ENCODE measurements around the gene TEDC1. TPM values are rescaled to one million over a fixed set of nuclear protein-coding genes. Genes with fewer than 3 reads are reported as not detected.

Gene TEDC1
- total RNA-seq, 1 donor from 2014 or later: 9.3 TPM

DNA sequence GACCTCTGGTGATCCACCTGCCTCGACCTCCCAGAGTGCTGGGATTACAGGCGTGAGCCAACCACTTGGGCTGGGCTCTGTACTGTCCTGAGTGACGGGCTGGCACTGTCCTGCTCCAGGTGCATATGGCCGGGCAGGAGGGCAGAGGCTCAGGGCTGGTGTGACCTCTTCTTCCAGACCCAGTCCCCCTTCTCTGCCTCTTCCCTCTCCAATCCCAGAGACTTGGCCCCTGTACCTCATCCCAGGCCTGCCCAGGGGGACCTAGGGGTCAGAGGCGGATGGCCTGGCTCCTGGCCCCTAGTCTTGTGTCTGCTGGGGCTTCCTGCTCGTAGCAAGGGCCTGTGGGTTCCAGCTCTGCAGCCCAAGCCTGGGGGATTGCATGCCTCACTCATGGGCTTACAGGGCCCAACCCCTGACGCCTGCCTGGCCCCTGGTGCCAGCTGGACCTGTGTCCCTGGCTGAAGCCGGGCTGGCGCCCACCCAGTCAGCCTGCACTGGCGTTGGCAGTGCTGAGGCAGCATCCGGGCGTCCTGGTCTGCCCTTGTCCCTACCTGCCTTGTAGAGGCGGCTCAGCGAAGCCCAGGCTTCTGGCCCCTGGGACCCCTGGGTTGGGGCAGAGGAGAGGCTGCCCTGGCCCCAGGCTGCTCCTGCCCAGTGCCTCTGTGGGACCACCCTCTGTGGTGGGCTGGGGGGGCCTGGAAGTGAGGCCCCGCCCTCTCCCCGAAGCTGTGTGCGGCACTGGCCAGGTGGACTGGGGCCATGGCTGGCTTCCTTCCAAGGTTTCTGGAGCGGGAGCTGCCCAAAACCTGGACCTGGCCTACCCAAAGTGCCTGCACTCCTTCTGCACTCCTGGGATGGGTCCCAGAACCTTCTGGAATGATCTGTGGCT is 4.3 kb downstream of the TEDC1 start:
- no peak for DNase-seq (ENCODE audit: low read depth)

DNA sequence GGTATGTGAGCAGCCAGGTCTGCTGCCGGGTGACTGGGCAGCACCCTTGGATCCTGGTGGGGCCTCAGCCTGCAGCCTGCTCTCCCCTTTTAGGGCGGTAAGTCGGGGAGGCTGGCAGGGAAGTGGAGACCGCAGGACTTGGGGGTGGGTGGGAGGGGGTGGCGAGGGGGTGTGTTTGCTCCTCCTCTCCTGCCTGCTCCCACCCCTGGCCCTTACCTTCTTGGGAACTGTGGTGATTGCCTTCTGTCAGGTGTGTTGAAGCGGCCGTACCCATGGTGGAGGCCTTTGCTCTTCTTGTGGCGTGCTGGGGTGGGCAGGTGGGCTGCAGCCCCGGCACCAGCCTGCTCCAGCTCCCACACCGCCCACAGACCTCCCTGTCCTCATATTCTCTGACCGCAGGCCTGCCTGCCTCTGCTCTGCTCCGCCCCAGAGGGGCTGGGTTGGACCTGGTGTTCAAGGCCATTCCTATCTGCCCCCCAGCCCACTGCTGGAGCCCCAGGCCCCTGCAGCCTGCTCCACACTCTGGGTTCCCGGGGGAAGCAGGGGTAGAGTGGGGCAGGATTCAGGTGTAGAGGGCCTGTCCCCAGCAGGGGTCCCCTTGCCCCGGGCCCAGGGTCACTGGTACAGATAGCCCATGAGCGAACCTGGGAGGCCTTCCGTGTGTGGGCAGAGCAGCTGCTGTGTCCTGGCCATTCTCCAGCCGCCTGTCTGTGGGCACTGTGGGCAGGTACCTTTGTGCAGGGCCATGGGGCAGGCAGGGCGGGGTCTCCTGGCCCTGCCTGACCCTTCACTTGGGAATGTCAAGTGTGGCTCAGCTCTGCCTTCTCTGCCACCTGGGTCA is 5.2 kb downstream of the TEDC1 start:
- peak; percentile 54 for DNase-seq (ENCODE audit: low read depth)

DNA sequence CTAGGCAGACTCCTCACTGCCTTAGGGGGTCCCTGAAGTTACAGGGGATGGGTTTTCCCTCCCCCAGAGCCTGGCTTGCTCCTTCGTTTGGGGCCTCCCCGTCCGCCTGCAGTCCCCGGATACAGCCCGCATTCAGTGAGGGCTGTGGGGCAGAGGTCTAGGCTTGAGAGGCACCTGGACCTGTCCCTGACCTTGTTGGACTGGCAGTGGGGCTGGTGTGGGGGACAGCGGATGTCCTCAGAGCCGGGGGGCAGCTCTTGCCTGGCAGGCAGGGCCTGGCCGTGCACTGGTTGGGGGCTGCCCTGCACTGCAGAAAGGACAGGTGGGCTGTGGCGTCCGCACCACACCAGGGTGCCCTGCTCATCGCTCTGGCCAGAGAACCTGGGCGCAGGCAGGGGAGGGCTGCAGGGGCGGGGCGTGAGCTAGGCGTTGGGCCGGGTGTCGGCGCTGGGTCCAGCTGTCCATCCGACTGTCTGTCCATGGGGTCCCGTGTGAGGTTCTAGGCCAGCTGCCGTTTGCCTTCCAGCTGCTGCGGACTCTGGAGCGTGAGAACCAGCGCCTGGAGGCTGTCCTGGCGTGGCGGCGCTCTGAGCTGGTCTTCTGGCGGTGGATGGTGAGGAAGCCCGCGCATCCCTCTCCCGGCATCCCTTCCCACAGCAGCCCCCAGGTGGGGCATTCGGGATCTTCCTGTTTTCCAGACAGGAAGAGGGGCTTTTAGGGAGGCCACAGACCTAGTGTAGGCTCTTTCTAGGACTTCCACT is 6.0 kb downstream of the TEDC1 start:
- DNase-seq (ENCODE audit: low read depth): no peak

DNA sequence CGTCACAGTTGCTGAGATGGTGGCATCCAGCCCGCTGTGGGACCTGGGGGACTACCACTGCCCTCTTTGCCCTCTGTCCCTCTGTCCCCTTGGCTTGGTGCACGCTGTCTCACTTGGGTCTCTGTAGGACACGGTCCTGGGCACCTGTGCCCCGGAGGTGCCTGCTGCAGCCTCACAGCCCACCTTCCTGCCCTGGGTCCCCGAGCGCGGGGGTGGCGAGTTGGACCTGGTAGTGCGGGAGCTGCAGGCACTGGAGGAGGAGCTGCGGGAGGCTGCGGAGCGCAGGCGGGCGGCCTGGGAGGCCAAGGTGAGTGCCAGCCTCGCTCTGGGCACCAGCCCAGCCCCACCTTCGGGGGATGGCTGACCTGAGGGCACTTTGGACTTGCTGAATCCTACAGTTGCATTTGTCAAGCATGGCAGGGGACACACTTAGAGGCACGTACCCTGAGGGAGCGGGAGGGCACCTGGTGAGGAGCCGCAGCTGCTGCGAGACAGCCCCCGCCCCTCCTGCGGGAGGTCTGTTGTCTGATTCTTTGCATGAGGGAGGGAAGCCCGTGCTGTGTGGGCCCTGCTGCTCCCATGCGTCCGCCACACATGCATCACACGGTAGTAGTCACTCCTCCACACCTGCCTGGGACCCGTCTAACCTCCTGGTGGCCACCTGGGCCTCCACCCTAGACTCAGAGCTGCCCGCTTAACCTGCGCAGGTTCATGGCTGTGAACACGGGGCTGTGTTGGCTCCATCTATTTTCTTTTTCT is 6.8 kb downstream of the TEDC1 start:
- DNase-seq (ENCODE audit: low read depth): no peak

DNA sequence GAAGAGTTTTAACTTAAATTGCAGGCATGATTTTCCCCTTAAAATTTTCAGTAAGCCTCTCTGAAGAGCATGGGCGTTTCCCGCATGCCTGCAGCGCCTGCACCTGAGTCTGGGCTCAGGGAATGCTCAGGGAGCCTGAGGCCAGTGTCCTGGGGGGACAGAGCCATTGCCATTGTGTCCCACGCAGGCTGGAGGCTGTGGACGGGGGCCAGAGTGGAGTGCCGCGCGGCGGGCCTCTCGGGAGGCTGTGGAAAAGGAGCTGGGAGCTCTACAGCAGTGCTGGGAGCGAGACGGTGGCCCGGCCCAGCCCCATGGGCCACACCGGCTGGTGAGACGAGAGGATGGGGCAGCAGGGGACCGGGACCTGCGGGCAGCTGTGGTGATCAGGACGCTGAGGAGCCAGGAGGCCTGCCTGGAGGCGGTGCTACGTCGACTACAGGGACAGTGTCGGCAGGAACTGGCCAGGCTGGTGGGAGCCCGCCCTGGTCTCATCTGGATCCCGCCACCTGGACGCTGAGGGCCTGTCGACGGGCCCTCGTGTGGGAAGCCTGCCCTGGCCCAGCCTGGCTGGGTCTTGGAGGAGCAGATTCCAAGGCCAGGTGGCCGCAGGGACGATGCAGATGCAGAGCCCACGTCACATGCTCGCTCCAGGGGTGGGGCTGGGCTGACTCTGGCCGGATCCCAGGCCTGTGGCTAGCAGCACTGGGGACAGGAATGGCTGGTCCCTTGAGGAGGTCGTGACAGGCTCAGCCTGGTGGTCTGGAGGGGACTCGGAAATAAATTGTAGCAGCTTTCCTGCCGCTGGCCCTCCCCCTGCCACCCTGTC is 7.6 kb downstream of the TEDC1 start:
- no peak for DNase-seq (ENCODE audit: low read depth)

DNA sequence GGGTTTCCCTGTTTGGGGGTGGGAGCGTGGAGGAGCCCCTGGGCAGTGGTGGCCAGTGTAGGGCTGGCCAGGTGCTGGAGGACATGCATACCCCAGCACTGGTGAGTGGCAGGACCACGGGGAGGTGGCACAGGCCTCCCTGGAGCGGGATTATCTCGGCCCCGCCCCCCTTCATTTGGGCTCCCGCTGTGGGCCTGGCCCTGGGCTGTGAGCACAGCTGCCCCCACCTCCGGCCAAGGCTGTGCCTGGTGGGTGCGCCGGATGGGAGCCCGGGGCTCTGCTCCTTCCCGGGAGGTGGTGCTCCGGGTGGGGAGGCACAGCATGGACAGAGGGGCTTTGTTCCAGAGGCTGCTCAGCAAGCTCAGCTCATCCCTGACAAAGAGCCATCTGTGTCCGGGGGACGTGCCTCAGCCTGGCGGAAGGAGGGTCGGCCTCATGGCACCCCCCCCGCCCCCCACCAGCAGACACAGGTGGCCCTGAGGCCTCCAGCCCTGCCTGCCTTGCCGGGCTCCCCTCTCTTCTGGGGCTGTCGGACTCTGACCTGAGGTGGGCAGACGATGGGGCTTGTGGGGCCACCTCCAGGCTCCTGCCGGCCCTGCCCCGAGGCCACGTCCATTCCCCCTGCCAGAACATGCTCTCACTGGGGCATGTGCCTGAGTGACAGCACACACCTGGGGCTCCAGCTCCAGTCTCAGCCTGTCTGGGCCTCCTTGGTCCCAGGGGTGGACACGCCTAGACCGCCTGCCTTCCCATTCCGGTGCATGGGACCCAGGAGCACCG is 8.4 kb downstream of the TEDC1 start:
- DNase-seq (ENCODE audit: low read depth): no peak

DNA sequence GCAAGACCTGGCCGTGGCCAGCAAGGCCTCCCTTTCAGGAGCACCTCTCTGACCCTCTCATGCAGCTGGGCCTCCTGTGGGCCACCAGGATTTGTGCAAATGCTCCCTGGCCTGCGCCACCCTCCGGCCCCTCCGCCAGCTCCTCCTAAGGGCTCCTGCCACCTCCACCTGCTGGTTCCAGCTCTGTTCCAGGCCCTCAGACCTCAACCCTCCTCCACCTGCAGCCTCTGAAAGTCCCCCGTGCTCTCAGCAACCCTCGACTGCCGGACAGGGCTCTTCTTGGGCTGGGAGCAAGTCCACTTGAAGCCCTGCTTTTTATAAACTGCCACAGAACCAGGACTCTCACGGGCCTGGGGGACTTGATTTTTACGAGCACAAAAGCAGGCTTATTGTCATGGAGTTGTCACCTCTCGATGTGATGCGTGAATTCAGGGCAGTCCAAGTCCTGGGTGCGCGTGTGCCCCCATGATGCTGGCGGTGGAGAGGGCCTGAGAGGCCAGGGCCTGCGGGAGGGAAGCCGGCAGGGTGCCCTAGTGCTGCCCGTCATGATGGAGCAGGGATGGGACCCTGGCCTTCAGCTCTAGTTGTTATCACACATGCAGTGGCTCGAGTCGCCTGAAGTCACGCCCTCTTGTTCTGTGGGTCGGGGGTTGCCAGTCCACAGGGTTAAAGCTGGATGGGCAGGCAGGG is 9.1 kb downstream of the TEDC1 start:
- DNase-seq (ENCODE audit: low read depth): no peak

DNA sequence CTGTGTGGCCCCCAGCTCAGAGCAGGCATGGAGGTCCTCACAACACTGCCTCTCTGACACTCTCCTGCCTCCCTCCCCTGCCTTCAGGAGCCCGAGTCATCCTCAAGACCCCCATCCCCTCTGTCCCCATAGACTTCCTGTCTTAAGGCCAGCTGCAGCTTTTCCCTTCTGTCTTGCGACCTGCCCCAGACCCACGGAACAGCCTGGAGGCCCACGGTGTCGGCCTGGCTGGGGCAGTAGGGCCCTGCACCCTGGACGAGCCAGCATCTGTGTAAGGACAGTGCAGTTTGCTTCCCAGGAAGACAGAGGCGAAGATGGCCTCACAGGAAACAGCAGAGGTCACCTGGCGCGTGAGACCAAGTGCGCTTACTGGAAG is 9.7 kb downstream of the TEDC1 start:
- no peak for DNase-seq (ENCODE audit: low read depth)

DNA sequence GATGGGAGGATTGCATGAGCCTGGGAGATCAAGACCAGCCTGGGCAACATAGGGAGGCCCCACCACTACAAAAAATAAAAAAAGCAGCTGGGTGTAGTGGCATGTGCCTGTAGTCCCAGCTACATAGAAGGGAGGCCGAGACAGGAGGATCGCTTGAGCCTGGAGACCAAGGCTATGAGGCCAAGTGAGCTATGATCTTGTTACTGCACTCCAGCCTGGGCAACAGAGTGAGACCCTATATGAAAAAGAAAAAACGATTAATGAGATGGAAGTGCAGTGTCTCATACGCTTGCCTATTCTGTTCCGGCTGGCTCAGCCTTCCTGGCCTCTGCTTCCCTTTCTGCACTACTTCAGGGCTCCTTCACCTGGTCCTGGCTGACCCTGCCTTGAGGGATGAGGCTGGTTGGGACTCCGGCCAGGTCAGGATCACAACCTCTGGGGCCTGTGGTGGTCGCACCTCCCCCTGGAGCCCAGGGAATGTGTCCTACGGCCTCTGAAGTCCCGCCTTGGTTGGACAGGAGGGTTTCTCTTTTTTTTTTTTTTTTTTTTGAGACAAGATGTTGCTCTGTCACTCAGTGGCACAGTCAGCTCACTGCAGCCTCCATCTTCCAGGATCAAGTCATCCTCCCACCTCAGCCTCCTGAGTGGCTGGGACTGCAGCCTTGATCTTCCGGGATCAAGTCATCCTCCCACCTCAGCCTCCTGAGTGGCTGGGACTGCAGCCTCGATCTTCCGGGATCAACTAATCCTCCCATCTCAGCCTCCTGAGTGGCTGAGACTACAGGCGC is 10.7 kb downstream of the TEDC1 start:
- no peak for DNase-seq (ENCODE audit: low read depth)

DNA sequence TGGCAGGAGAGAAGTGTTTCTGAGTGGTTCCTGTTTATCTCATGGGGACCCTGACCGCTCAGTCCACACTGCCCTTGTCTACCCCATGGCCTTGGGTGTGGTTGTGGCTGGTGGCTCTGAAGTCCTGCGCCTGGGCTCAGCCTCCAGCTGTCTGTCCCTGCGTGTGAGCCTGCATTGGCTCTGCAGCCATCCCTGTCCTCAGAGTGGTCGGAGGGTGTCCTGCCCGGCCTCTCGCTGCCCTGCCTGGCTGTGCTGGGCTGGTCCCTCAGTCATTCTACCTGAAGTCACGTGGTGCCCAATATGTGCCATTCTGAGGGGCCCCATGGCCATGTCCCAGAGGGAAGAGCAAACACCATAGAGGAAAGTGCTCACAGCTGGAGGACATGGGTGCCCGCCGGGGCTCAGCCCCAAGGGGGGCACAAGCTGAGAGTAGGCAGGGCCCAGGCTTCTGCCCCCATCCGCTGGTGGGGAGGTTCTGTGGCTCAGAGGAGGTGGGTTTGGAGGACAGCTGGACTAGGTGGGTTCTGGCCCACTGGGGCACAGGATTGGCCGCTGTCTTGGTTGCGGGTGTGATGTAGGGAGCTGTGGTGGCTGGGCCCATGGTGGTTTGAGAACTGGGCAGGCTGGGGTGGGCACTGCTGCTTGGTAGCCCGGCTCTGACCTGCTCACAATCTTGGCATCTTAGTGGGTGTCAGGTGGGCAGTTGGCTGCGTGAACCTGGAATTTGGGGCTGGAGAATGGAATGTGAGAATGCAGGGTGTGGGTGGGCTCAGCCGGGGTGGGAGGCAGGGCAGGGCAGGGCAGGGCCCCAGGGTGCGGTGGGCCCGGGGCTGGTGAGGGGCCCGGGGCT is 11.6 kb downstream of the TEDC1 start:
- no peak for DNase-seq (ENCODE audit: low read depth)

DNA sequence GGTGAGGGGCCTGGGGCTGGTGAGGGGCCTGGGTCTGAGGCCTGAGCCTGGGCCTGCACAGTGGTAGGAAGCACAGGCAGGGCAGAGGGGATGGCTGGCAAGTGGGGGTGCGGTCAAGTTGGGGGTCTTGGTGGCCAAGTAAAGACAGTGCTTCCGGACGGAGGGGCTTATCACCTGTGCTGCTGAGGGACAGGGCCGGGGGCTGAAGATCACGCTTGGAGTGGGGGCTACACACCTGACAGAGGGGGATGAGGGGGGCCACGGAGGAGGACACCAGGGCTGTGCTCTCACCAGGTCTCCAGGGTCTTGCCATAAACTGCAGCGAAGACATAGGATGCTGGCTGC is 12.2 kb downstream of the TEDC1 start:
- DNase-seq (ENCODE audit: low read depth): no peak

DNA sequence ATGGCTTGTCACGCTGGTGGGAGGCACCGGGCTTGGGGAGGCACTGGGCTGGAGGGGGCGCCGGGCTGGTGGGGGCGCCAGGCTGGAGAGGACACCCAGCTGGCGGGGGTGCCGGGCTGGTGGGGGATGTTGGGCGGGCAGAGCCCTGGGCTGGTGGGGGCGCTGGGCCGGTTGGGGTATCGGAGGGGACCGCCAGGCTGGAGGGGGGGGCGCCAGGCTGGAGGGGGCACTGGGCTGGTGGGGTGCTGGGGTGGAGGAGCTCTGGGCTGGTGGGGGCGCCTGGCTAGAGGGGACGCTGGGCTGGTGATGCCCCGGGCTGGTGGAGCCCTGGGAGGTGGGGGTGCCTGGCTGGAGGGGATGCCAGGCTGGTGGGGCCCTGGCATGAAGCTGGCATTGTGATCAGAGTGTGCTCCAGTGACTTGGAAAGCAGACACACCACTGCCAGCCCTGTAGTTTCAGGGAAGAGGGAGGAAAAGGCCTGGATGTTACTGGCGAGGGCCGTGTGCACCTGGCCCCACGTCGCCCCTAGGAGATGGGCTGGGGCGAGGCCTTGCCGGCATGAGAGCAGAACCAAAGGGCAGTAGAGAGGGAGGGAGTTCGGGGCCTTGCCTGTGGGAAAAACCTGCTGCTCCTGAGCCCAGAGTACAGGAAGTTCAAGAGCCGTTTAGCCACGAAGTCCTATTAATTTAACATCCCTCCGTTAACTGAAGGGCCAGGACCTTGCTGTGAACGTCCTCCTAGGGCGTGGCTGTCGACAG is 13.1 kb downstream of the TEDC1 start:
- no peak for DNase-seq (ENCODE audit: low read depth)

DNA sequence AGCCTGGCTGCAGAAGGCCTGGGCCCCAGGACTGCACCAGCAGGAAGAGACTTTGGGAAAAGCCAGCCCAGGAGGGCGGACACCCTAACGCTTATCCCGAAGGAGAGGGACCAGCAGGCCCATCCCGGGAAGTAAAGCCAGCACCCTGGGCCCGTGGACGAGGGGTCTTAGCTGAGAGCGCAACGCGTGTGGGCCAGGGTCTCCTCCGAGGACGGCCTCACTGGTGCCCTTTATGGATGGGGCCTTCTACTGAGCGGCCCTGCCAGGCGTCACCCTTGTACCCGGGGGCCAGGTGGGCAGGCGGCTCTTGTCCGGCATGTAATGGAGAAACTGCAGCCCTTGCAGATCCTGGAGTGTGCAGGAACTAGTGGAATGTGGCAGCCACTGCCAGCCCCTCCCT is 14.1 kb downstream of the TEDC1 start:
- DNase-seq (ENCODE audit: low read depth): no peak

DNA sequence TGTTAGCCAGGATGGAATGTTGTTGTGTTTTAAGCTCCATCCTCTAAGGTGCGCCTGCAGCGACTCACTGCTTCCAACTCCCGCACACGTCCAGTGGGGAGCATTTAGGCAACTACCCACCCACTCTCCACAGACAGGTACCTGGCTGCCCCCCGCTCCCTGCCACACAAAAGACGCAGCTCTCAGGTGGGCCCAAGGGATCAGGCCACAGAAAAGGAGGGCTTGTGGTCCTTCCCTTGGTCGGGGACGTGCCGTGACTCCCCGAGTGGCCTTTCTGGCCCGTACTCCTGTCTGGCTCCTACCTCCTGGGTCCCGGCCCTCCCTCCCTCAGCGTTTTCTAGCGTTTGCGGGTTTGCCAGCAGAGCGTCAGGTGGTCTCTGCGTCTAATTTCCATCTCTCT is 16.2 kb downstream of the TEDC1 start:
- no peak for DNase-seq (ENCODE audit: low read depth)

DNA sequence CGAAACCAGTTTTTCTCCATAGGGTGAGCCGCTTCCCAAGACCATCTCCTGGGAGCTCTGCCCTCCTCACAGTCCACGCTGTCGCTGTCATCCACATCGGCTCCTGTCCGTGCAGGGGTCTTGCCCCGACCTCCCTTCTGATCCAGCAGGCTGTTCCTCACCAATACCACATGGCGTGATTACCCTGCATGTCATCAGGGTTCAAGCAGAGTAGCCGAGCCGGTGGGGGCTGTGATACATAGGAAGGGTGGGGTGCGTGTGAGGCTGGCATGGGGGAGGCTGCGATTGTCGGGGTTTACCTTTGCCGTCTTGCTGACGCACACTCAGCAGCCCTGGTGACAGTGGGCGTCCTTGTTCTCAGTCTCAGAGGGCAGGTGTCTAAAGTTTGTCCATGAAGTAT is 17.0 kb downstream of the TEDC1 start:
- DNase-seq (ENCODE audit: low read depth): no peak

DNA sequence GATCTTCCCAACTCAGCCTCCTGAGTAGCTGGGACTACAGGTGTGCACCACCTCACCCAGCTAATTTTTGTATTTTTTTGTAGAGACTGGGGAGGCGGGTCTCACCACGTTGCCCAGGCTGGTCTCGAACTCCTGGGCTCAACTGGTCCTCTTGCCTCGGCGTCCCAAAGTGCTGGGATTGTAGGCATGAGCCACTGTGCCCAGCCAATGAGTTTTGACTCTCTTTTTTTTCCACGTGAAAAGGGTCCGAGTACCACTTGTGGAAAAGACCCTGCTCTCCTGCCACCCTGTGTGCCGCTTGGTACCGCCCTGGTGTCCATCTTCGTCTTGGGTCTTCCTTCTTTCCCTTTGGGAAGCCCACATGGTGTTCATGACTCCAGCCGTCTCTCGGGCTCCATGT is 17.6 kb downstream of the TEDC1 start:
- DNase-seq (ENCODE audit: low read depth): no peak
